ENCODE results near the gene SYCP1.

DNA sequence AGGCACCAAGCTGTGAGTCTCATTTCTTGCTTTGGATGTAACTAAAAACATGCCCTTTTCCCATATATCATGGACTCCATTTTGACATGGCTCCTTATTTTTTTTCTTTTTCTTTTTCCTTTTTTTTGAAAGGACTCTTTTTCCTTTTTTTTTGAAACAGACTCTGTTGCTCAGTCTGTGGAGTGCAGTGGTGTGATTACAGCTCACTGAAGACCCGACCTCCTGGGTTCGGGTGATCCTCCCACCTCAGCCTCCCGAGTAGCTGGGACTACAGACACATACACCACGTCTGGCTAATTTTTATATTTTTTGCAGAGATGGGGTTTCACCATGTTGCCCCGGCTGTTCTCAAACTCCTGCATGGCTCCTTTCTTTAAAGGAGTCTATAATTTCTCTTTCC, 10.4 kb upstream of the SYCP1 start:
- no peak for TF ChIP-seq POLR2AphosphoS5 (IDR thresholded peaks at IDR 0.05; ENCODE audit: low read depth, low read length)
- TF ChIP-seq SIN3A (IDR thresholded peaks at IDR 0.05; ENCODE audit: borderline replicate concordance, insufficient read depth, low read length): no peak
